HG02588 (cell line): Measurements from ENCODE around the gene POU2F1.

Experiments
- ATAC-seq: cut with Tn5 transposase; IDR thresholded peaks from one replicate; pipeline ENCODE4 v1.9.1; 2021; ENCODE audit warnings: mild to moderate bottlenecking, moderate library complexity; ENCODE audit not compliant: unreplicated experiment

POU2F1 gene

DNA sequence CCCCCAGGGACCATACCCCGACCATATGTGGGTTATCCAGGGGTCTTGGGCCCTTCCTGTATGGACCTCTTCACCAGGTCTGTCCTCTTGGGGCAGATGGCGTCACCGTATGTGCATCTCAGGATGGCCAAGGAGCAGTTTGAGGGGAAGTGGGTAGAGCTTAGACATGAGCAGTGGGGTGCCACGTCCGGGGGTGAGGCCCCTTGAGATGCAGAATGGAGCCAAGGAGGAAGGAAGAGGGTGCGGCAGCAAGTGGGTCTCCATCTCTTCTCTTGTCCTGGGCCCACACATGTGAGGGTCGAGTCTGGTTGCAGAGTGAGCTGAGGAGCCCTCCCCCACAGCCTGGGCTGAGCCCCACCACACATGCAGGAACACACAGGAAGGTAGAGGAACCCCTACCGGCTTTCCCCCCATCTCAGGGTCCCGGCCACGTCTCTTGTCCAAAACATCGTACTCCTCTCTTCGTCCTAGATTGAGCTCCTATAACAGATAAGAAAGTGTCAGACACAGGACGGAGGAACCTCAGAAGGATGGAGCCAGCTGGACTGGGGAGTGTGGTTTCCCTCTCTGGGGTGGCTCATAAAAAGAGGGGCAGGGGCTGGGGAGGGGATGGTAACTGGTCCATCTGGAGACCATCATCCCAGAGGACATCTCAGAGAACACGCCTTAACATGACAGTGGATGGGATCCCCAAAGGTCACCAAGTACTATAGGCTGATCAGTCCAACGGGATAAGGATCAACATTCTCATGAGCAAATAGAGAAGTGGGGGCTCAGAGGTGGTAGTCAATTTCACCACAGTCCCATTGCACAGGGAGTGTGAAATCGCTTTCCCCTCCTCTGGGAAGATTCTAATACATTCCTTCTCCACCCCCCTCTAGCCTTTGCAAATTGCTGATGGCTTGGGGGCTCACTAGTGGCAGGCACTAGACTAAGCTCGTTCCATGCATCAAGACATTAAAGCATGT is 217.8 kb downstream of the POU2F1 start:
- ATAC-seq = no peak

GRCh38 chr1:167439301-167439988 is 218.8 kb downstream of the POU2F1 start:
- no peak for ATAC-seq

GRCh38 chr1:167440345-167440744 is 219.7 kb downstream of the POU2F1 start:
- ATAC-seq = no peak

DNA sequence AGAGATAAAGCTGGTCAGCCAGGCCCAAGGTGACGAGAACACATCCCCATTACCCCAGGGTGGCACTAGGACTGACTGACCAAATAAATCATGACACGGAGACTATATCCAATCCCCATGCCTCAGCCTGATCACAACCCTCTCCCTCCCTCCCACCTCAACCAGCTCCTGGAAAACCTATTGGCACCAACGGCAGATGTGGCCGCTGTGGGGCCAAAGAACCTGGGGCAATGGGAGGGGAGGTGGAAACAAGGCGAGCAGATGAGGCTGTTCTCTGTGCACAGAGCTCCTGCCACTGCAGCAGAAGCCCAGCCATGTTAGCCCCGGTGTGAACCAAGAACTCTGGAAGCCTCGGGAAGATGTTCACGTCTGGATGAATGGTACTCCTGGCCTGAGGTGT is 220.1 kb downstream of the POU2F1 start:
- no peak for ATAC-seq

GRCh38 chr1:167441222-167441621 is 220.5 kb downstream of the POU2F1 start:
- no peak for ATAC-seq

- ATAC-seq = peak; percentile 89
Observed at GRCh38 chr1:167442142-167442848, 221.6 kb downstream of the POU2F1 start.

DNA sequence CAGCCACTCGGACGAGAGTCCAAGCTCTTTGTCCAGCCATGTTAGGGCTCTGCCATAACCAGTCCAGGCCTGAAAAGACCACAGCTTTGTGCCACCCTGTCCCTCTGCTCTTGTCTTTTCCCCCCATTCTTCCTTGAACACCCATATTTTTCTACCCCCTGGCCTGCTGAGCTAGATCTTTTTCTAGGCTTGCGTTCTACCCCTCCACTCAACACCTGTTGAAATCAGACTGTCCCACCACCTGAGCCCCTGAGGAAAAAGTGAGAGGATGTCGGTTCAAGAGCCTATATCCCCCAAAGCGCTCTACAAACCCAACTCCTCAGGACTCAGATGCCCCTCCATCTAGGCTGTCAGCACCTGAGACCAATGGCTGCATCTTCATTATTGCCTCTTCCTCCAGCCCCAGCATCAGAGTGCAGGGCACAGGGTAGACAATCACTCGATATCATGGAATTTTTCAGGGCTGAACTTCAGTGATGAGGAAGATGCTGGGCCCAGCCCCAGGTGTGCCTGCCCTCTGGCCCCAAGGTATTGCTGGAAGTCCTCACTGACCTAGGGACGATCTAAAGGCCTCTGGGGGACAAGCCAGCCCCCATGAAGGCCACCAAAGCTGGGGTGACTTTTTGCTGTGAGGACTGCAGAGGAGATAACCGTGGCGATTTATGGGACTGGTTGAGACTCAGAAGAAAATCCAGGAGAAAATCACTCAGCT is 222.3 kb downstream of the POU2F1 start:
- ATAC-seq = no peak

DNA sequence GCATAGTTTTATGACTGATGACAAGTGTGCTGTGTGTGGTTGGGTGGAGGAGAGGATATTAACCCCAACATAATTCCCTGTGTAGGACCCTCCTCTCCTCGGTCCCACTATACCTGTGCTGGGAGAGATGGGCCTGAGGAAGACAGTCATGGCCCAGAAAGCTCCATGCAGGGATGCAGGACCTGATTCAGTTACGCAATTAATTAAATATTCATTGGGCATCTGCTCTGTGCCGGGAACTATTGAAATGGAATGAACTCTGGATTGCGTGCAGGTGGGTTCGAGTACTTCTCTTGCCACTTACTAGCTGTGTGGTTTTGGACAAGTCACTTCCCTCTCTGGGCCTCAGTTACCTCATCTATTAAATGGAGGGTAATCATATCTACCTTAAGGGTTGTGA is 223.1 kb downstream of the POU2F1 start:
- ATAC-seq = no peak

GRCh38 chr1:167446966-167447365 is 226.3 kb downstream of the POU2F1 start:
- ATAC-seq = no peak

GRCh38 chr1:167447521-167448136 is 226.9 kb downstream of the POU2F1 start:
- peak; percentile 76 for ATAC-seq

DNA sequence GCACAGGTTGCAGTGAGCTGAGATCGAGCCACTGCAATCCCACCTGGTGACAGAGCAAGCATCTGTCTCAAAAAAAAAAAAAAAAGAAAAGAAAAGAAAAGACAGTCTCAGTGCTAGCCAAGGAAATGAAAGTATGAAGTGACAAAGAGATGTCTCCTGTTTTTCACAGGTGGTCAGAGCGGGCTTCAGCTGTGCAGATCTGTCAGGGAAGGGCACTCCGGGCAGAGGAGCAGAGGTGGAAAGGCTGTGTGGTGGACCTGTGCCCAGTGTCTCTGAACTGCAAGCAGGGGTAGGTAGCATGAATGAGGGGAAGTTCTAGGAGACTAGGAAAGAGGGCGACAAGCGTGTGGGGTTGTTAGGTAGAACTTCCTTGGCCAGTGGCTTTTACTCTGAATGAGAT is 230.2 kb downstream of the POU2F1 start:
- no peak for ATAC-seq

GRCh38 chr1:167452483-167452882 is 231.8 kb downstream of the POU2F1 start:
- no peak for ATAC-seq

DNA sequence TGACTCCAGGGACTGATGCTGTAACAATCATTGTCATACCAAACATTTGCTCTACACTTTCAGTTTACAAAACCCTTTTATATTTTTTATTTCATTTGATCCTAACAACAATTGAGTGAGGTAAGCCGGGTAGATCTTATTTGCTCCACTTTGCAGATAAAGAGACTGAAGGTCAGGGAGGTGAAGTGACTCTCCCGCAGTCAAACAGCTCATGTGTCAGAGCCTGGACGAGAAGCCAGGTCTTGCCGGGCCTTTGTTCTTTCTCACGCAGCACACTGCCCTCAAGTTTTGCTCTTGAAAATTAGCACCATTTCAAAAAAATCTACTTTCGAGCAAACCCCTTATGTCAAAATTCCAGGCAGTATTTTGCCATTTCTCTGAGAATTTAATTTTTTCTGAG is 232.4 kb downstream of the POU2F1 start:
- ATAC-seq = no peak

DNA sequence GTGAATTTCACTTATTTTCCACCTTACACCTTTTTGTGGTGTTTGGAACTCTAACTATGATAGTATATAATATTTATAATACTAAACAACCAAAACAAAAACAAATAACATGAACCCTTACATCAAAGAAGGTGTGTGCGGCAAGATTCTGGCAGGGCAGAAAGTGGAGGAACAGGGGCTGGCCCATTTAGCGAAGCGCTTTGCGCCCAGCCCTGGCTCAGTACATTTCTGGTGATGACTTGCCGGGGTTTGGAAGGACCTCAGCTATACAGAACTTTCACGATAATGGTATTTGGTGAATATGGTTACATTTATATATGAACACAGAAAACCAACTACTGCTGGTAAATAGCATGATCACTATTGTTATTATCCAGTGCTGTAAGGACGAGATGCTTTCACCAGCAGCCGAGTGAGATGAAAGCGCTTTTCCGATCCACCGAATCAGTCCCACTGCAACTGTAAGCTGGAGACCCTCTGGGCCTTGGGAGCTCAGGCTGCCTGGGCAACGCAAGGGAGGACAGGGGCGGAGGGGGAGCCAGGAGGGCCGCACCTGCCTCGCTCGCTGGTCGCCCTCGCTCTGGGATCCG is 233.7 kb downstream of the POU2F1 start:
- no peak for ATAC-seq

DNA sequence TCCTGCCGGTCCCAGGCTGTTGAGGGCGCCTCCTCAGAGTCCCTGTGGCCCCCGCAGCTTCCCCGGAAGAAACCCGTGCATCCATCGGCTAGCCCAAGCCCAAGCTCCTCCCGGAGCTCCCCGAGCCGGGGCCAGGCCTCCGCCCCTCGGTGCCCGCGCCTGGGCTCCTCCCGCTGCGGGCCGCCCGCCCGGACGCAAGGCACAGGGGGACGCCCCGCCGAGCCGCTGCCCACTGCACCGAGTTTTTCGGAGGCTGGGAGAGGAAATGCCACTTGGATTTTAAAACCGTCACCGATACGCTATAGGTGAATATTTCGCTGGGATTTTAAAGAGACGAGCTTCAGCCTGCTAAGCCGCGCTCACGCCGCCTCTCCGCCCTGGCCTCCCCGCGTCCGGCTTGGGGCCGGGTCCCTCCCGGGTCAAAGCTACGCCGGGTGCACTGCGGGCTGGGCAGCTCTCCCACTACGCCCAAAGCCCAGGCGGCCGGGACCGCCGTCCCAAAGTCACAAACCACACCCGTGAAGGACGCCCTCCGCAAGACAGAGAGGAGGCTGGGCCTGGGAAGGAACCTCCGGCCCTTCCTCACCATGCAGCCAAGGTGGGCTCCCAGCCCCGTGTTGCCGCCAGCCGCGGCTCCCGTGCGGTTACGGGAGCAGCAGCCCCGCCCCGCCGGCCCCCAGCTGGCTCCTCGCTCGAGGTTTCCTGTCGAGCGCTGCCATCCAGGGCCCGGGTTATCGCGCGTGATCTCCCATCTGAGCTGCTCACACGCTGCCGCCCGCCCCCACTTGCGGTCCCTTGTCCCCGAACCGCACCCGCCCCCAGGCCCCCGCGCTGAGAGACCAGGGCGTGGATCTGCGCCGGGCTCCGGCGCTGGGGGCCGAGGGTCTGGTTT is 234.5 kb downstream of the POU2F1 start:
- ATAC-seq = peak; percentile 53

DNA sequence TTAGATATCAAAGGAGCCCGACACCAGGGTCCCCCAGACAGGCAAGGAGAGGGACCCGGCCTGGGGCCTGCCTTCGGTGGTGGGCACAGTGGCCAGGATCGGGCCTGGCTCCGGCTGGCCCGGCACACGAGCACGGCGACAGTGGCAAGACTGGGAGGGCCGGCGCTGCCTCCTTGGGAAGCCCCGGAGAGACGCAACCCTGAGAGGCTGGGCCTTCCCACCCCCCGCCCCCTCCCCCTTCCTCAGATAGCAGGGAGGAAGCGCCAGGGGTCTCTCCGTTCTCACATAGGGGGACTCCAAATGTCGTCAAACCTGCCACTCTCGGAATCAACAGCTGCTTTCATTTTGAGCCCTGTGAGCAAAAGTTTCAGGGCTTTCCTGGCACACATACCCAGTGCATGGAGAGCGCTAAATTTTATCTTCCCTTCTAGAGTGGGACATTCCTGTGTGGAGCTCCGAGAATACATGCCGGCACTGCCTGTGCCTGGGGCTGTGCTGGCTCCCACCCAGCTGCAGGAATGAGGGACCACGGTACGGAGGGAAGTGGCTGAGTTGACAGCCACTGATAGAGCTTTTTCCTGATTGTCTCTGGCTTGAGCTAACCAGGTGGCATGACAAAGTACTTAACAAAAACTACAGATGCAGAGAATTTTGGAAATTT is 235.2 kb downstream of the POU2F1 start:
- peak; percentile 33 for ATAC-seq

DNA sequence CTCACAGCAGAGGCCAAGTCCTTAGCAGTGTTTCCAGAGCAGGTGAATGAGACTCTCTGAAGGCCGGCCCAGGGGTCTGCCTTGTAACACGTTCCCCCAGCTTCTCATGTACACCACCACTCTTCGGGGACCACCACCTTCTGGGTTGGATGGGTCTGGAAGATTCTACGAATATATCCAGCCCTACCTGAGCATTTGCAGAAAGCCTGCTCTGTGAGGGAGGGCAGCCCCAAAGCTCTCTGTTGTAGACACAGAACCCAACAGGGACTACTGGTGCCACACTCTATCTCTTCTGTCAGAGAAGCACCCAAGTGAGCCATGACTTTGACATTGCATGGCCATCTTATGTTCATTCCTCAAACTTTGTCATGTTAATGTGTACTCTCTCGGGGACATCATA is 235.8 kb downstream of the POU2F1 start:
- ATAC-seq = no peak

DNA sequence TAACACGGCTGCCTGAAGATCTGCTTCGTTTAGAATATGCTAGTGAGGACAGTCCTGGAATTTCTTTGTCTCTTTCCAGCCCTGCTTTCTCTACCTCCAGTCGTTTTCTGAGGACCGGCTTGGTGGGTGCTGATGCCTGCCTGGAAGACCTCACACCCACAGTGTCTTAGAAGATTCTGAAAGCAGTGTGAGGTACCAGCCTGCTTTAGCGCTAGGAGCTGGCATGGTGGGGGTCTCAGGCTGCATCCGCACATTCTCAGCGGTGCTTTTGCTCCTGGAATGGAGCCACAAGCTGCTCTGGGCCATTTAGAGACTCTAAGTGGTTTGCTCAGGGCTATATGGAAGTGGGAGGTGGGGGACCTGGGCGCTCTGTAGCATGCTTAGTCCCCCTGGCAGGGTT is 236.2 kb downstream of the POU2F1 start:
- ATAC-seq = no peak
